ENCODE results near the gene GPR31. TPM values are rescaled to one million over a fixed set of nuclear protein-coding genes. Genes with fewer than 3 reads are reported as not detected.

Gene GPR31
- total RNA-seq, 1 experiment from 2014 or later, result not detected

DNA sequence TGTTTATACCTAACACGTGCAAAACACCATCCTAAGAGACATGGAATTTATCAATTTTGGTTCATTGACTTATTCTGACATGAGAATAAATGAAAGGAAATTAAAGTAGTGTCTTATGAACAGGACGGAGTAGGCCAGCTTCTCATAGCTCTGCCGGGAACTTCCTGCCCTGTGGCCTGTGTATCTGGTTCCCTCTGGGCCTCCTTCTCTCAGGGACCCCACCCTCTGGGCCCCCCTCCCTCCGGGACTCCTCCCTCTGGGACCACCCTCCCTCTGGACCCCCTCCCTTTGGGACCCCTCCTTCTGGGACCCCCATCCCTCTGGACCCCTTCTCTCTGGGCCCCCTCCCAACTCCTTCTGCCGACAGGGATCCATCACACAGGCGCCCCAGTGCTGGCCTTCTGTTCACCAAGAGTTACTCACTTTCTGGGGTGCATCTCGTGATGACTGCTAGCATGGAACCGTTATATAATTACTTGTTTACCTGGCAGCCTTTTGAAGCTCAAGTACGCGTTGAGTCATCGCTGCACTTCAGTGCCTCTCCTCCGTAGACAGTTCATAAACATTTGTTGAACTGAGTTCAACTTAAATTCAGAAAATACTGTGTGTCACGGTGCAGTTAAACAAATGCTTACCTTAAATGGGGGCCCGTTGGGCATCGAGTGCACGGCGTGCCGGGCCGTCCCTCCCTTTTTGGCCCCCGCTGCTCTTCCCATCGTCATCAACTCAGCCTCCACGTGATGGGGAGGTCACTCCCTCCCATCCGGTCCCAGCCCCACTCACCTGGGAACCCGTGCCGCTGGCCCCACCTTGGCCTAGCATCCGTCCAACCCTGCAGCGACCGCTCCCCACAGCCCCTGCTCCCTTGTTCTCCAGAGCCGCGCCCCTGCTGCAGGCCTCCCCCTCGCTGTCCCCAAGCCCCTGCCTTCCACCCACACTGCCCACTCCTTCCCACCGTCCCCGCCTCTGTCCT, 26.8 kb downstream of the GPR31 start:
- TF ChIP-seq ELF4 (CRISPR knock-in tag; IDR thresholded peaks at IDR 0.05; ENCODE audit: low read depth) (no peak), HMGA2 (CRISPR knock-in tag; IDR thresholded peaks at IDR 0.05) (no peak), ZBTB21 (CRISPR knock-in tag; IDR thresholded peaks at IDR 0.05; ENCODE audit: borderline replicate concordance) (no peak), EMX1 (CRISPR knock-in tag; IDR thresholded peaks at IDR 0.05) (no peak), GABPB1 (CRISPR knock-in tag; IDR thresholded peaks at IDR 0.05) (peak; percentile 39), FOXJ3 (CRISPR knock-in tag; IDR thresholded peaks at IDR 0.05; ENCODE audit: borderline replicate concordance) (no peak)
- TF ChIP-seq, protein P1, sequence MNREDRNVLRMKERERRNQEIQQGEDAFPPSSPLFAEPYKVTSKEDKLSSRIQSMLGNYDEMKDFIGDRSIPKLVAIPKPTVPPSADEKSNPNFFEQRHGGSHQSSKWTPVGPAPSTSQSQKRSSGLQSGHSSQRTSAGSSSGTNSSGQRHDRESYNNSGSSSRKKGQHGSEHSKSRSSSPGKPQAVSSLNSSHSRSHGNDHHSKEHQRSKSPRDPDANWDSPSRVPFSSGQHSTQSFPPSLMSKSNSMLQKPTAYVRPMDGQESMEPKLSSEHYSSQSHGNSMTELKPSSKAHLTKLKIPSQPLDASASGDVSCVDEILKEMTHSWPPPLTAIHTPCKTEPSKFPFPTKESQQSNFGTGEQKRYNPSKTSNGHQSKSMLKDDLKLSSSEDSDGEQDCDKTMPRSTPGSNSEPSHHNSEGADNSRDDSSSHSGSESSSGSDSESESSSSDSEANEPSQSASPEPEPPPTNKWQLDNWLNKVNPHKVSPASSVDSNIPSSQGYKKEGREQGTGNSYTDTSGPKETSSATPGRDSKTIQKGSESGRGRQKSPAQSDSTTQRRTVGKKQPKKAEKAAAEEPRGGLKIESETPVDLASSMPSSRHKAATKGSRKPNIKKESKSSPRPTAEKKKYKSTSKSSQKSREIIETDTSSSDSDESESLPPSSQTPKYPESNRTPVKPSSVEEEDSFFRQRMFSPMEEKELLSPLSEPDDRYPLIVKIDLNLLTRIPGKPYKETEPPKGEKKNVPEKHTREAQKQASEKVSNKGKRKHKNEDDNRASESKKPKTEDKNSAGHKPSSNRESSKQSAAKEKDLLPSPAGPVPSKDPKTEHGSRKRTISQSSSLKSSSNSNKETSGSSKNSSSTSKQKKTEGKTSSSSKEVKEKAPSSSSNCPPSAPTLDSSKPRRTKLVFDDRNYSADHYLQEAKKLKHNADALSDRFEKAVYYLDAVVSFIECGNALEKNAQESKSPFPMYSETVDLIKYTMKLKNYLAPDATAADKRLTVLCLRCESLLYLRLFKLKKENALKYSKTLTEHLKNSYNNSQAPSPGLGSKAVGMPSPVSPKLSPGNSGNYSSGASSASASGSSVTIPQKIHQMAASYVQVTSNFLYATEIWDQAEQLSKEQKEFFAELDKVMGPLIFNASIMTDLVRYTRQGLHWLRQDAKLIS (CRISPR knock-in tag; IDR thresholded peaks at IDR 0.05; ENCODE audit: borderline replicate concordance), result no peak
- TF ChIP-seq, protein P2, sequence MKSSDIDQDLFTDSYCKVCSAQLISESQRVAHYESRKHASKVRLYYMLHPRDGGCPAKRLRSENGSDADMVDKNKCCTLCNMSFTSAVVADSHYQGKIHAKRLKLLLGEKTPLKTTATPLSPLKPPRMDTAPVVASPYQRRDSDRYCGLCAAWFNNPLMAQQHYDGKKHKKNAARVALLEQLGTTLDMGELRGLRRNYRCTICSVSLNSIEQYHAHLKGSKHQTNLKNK (CRISPR knock-in tag; IDR thresholded peaks at IDR 0.05), result no peak
- no peaks in the 10 kb centered on the region for H3K27me3 Mint-ChIP-seq (ENCODE audit: low read depth)
- no peaks in the 10 kb centered on the region for H3K9me3 Mint-ChIP-seq
- POLR2A ChIA-PET, result interaction anchor here (0.7 kb wide), 1 partner anchor 757 kb away, joined by 4 read pairs; no protein-coding TSS in a partner anchor
- no peaks in the 10 kb centered on the region for H3K4me1 Mint-ChIP-seq
- H3K36me3 Mint-ChIP-seq, result no peaks in the 10 kb centered on the region
- no peak overlapping the region for H3K4me3 Mint-ChIP-seq
- ATAC-seq (no peak), DNase-seq (ENCODE audit: low spot score) (no peak)
- CTCF ChIA-PET, result interaction anchor here (1.1 to 1.9 kb wide), 2 partner anchors 11 to 86 kb away, joined by 4 to 10 read pairs; no protein-coding TSS in a partner anchor
- no peak overlapping the region for H3K27ac Mint-ChIP-seq

DNA sequence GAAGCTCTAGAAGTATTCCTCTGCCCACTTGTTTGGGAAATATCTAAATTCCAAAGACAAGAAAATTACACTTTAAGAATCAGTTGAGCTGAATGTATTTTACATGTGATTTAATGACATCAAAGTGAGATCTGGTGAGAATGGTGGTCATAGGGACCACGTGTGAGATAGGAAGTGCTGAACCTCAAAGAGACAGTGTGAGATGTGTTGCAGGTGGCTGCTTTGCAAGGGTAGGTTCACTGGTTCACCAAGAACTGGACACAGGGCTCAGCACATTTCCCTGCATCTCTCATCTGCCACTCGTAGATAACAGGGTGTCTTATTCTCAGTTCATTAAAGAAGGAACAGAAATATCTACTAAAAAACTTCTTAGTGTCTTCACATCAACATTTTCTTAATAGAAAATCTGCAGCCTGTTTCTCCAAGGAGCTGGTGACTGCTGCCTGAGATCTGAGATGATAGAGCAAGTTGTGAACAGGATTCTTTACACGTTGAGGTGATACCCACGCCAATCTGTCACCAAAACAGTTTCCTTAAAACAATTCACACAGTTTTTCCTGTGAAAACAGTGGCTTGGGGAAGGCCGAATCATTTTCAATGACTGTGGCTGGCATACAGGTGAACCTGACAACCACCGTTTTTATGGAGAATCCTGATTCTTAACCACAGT, 27.6 kb downstream of the GPR31 start:
- Mint-ChIP-seq H3K27me3 (ENCODE audit: low read depth) (no peaks in the 10 kb centered on the region), H3K36me3 (no peaks in the 10 kb centered on the region), H3K27ac (no peak overlapping the region), H3K9me3 (no peaks in the 10 kb centered on the region), H3K4me1 (no peaks in the 10 kb centered on the region), H3K4me3 (no peak overlapping the region)
- CTCF ChIA-PET, result interaction anchor here (1.1 to 1.9 kb wide), 2 partner anchors 11 to 85 kb away, joined by 4 to 10 read pairs; no protein-coding TSS in a partner anchor
- ATAC-seq, result no peak
- POLR2A ChIA-PET, result no interaction called here
- DNase-seq (ENCODE audit: low spot score), result no peak
- TF ChIP-seq, protein P3, sequence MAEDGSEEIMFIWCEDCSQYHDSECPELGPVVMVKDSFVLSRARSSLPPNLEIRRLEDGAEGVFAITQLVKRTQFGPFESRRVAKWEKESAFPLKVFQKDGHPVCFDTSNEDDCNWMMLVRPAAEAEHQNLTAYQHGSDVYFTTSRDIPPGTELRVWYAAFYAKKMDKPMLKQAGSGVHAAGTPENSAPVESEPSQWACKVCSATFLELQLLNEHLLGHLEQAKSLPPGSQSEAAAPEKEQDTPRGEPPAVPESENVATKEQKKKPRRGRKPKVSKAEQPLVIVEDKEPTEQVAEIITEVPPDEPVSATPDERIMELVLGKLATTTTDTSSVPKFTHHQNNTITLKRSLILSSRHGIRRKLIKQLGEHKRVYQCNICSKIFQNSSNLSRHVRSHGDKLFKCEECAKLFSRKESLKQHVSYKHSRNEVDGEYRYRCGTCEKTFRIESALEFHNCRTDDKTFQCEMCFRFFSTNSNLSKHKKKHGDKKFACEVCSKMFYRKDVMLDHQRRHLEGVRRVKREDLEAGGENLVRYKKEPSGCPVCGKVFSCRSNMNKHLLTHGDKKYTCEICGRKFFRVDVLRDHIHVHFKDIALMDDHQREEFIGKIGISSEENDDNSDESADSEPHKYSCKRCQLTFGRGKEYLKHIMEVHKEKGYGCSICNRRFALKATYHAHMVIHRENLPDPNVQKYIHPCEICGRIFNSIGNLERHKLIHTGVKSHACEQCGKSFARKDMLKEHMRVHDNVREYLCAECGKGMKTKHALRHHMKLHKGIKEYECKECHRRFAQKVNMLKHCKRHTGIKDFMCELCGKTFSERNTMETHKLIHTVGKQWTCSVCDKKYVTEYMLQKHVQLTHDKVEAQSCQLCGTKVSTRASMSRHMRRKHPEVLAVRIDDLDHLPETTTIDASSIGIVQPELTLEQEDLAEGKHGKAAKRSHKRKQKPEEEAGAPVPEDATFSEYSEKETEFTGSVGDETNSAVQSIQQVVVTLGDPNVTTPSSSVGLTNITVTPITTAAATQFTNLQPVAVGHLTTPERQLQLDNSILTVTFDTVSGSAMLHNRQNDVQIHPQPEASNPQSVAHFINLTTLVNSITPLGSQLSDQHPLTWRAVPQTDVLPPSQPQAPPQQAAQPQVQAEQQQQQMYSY (CRISPR knock-in tag; IDR thresholded peaks at IDR 0.05), result no peak
- TF ChIP-seq FOXJ3 (CRISPR knock-in tag; IDR thresholded peaks at IDR 0.05; ENCODE audit: borderline replicate concordance), result no peak
- no peak for TF ChIP-seq ZNF138 (CRISPR knock-in tag; conservative IDR thresholded peaks at IDR 0.05)
- no peak for TF ChIP-seq GRHL2 (CRISPR knock-in tag; IDR thresholded peaks at IDR 0.05; ENCODE audit: insufficient replicate concordance, severe bottlenecking)
- no peak for TF ChIP-seq SP1 (CRISPR knock-in tag; conservative IDR thresholded peaks at IDR 0.05)
- TF ChIP-seq ZNF232 (CRISPR knock-in tag; IDR thresholded peaks at IDR 0.05), result no peak
- TF ChIP-seq, protein P4, sequence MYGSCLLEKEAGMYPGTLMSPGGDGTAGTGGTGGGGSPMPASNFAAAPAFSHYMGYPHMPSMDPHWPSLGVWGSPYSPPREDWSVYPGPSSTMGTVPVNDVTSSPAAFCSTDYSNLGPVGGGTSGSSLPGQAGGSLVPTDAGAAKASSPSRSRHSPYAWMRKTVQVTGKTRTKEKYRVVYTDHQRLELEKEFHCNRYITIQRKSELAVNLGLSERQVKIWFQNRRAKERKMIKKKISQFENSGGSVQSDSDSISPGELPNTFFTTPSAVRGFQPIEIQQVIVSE (CRISPR knock-in tag; IDR thresholded peaks at IDR 0.05; ENCODE audit: borderline replicate concordance), result no peak
- TF ChIP-seq, protein P5, sequence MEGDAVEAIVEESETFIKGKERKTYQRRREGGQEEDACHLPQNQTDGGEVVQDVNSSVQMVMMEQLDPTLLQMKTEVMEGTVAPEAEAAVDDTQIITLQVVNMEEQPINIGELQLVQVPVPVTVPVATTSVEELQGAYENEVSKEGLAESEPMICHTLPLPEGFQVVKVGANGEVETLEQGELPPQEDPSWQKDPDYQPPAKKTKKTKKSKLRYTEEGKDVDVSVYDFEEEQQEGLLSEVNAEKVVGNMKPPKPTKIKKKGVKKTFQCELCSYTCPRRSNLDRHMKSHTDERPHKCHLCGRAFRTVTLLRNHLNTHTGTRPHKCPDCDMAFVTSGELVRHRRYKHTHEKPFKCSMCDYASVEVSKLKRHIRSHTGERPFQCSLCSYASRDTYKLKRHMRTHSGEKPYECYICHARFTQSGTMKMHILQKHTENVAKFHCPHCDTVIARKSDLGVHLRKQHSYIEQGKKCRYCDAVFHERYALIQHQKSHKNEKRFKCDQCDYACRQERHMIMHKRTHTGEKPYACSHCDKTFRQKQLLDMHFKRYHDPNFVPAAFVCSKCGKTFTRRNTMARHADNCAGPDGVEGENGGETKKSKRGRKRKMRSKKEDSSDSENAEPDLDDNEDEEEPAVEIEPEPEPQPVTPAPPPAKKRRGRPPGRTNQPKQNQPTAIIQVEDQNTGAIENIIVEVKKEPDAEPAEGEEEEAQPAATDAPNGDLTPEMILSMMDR (IDR thresholded peaks at IDR 0.05), result no peak
- TF ChIP-seq ELF4 (CRISPR knock-in tag; IDR thresholded peaks at IDR 0.05; ENCODE audit: low read depth), result no peak
- no peak for TF ChIP-seq TEAD1 (CRISPR knock-in tag; IDR thresholded peaks at IDR 0.05)
- no peak for TF ChIP-seq IRF2 (CRISPR knock-in tag; IDR thresholded peaks at IDR 0.05; ENCODE audit: borderline replicate concordance, low read depth)
- TF ChIP-seq TP53 (CRISPR knock-in tag; IDR thresholded peaks at IDR 0.05), result no peak
